HUDEP-2 (cell line): ENCODE data around the gene NR5A2.

ENCODE experiments used
- DNase-seq, 76 experiments: peaks; one replicate each; lab custom pipeline; 2025; ENCODE audit not compliant: unreplicated experiment in 76 of 76; lab: John Stamatoyannopoulos, UW

Gene NR5A2

GRCh38 chr1:200027264-200027823 lies at the start of gene NR5A2:
Gene NR5A2 (plus strand): TSS chr1:200027710. CDS start chr1:200027848, 138 bp downstream.
- DNase-seq: peak in 1 of 76 experiments; percentile 12

GRCh38 chr1:199978408-199978940 lies 49.0 kb upstream of the NR5A2 start:
- DNase-seq: no peak

DNA sequence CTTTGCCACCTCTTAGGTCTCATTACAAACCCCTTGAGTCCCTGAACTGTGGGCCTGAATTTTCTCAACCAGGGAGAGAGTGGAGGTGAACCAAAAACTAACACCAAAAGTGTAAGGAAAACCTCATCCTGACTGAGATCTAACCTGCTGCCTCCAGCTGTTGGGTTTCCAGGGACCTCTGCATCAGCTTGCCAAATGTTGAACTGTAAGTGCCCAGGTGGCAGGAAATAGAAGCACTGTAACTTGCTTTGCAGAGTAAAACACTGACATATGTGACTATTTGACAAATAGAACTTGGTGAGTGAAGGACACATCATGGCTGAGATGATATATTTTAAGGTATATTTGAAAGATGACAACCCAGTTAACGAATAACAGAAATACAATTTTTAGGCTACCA lies 48.4 kb upstream of the NR5A2 start:
- no peak for DNase-seq

- DNase-seq: no peak
These were observed 45.9 kb upstream of the NR5A2 start for GRCh38 chr1:199981584-199981983.

GRCh38 chr1:199982606-199983005 lies 44.9 kb upstream of the NR5A2 start:
- DNase-seq: no peak

DNA sequence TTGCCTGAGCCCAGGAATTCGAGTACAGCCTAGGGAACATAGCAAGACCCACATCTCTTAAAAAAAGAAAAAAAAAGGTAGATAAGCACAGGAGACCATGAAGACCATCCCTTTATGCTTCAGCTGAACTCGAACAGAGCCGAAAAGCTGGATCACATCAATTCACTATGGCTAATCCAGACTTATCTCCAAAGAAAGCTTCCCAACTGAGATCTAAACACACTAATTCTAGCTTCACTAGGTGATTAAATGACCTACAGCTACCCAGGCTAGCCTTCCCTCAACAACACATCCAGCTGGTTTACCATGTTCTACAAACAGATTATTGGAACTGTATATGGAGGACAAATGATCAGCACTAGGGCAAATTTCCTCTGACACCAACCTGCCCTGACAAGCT lies 44.0 kb upstream of the NR5A2 start:
- DNase-seq: no peak

DNA sequence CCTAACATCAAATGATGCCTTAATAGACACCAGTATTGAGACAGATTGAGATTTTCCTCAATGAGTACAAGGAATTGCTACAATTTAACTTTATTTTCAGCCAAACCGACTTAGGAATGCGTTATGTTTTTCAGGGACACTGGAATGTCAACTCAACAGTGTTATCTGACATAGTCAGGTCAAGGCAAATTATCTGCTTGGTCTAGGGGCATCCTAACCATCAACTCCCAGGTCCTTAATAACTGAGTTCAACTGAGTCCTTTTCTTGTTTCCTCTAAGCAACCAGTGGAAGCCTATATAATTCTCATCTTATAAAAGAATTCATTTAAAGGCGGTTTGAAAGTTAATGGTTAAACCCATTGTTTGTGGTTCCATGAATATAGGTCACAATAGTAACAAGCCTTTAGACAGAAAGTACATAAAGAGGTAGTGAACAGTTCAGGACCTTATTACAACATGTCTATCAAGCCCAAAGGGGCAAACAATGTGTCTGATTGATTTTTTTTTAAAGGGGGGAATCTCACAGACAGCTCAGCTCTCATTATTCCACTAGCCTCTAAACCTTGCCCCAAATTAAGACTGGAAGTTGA lies 32.3 kb upstream of the NR5A2 start:
- DNase-seq: no peak

- no peak for DNase-seq
These were observed 22.3 kb upstream of the NR5A2 start for GRCh38 chr1:200005165-200005564.

- no peak for DNase-seq
These were observed 20.8 kb upstream of the NR5A2 start for GRCh38 chr1:200006711-200007110.

- no peak for DNase-seq
These were observed 11.7 kb upstream of the NR5A2 start for GRCh38 chr1:200015811-200016210.

- DNase-seq: no peak
These were observed 5.8 kb upstream of the NR5A2 start for GRCh38 chr1:200021577-200022238.

GRCh38 chr1:200022239-200022804 lies 5.2 kb upstream of the NR5A2 start:
- no peak for DNase-seq

DNA sequence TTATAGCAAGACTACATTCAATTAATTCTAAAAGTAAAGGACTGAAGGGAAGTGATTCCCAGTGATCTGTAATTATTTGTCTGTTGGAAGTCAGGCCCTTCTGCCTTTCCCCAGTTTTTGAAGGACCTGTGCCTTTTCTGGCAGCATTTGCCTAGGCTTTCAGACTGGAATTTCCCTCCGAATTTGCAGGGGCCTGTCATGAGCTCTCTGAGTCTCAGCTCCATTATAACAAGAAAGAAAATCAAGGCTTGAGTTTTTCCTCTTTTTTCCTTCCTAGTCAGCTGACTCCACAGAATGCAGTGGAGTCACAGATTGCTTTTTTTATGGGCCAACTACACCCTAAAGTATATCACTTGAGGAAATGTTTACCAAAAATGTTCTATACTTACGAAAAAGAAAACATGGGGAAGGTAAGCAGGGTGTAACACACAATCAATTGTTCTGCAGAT lies 1.1 kb downstream of the NR5A2 start:
- no peak for DNase-seq

GRCh38 chr1:200029035-200029821 lies 1.7 kb downstream of the NR5A2 start:
- peak in 1 of 76 experiments; percentile 2 for DNase-seq

DNA sequence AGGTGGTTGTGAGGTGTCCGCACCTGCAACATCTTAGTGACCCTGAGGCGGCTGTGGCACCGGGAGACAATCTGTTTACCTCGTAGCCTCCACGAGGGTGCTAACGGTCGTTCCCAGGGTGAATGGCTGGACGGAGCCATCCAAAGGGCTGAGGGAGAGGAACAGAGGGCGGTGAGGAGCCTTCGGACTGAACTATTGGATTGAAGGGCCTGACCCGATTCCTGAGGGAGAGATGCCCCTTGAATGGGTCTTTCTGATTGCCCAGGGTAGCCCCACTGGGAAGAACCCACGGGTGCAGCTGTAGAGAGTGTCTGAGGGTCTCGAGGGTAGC lies 2.3 kb downstream of the NR5A2 start:
- no peak for DNase-seq

GRCh38 chr1:200030791-200031190 lies 3.3 kb downstream of the NR5A2 start:
- no peak for DNase-seq

GRCh38 chr1:200033511-200034261 lies 6.2 kb downstream of the NR5A2 start:
- DNase-seq: no peak

DNA sequence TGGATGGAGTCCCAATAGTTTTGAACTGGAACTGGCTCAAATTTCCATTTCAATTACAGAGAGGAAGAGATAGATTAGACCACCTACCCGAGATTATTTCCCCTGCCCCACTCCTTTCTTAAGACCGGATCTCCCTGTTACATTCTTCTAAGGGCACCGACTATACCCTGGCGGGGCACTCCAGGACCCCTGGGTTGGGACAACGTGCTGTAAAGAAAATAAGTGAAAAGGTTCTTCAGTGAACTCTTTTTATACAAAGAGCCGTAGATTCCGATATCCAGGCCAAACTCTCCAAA lies 6.7 kb downstream of the NR5A2 start:
- DNase-seq: no peak

DNA sequence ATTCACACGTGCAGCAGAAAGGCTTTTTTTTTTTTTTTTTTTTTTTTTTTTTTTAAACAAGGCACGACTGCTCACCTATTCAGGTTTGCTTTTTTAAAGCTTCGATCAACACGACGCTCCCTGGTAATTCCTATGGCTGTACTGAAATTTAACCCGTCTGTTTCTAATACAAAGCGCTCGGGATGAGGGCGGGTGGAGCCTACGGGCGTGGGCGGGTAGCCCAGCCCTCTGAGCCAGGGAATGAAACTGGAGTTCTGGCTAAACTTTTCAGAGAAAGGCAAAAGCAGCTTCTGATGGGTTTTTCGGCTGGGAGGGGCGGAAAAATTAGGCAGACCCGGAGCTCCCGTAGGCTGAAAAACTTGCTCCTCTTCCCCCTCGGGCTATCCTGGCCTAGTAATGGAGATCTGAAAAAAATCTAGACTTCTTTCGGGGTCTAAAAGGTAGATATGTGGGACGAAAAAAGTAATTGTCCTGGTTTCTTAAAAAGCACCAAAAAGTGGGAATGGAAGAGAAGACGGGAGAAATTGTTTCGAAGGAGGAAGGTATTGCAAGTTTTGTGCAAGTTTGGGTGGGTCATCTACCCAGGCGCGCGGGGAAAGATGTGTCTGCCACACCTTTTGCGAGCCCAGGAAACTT lies 7.4 kb downstream of the NR5A2 start:
- DNase-seq: no peak

DNA sequence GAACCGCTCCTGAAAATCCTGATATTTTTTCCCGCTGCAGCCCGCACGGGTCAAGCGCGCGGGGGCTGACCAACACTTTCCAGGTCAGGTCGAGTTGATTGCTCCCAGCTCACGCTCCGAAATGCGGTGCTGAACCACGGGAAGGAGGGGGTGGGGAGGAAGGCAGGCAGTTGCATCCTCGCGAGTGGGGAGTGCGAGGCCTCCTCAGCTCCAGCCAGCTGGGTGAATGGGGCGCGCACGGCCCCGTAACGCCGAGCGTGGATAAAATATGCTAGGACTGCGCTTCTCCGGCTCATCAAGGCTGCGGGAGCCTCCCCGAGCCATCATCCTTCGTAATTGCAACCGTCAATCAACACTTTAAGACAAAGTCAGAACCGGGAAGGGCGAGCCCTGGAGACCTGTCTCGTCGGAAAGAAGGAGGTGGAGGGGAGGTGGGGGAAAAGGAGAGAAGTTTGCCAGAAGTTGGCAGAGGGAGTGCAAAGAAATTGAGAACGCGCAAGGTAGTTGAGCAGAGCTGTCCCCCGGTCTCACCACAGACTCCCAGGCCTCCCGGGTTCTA lies 8.0 kb downstream of the NR5A2 start:
- no peak for DNase-seq
